Stimulated activated CD4-positive, alpha-beta T cell treated with anti-CD3 and anti-CD28 coated beads, Interleukin-4, amount 100 ng/mL, for 24 hours (primary cell): ENCODE measurements around the gene SF3B3.
"Not testable (repeated sequence)": the region's sequence is repeated elsewhere in the genome, so short reads cannot be mapped to it uniquely, and the experiment has no call there.

Experiments
- DNase-seq: peaks from one replicate; pipeline ENCODE4 v3.0.0-alpha.2; 2020

SF3B3 gene

DNA sequence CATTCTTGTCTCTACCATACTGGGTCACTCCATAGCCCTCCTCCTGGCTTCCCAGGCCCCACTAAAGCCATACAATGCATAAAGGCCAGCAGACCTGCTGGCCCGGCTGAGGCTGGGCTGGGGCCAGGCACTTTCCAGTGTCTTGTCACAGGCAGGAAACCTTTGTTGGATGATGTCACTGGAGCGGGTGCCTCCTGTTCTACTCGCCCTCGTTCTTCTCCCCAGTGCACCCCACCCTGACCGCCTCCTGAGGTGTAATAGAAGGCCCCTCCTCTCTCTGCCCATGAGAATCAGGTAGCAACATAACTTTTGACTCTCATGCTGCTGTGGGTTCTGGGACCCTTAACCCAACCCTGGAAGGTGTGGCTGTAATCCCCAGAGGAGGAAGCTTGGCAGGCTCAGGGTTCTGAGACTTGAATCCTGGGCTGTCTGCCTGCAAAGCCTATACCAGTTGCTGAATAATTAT, 68.5 kb downstream of the SF3B3 start:
- DNase-seq, result no peak

DNA sequence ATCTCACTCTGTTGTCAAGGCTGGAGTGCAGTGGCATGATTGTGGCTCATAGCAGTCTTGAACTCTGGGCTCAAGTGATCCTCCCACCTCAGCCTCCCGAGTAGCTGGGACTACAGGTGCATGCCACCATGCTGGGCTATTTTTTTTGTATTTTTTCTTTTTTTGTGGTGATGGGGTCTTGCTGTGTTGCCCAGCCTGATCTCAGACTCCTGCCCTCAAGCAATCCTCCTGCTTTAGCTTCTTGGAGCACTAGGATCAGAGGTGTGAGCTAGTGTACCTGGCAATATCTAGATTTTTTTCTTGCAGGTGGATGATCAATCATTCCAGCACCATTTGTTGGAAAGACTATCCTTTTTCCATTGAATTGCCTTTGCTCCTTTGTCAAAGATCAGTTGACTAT, 69.9 kb downstream of the SF3B3 start:
- no peak for DNase-seq

DNA sequence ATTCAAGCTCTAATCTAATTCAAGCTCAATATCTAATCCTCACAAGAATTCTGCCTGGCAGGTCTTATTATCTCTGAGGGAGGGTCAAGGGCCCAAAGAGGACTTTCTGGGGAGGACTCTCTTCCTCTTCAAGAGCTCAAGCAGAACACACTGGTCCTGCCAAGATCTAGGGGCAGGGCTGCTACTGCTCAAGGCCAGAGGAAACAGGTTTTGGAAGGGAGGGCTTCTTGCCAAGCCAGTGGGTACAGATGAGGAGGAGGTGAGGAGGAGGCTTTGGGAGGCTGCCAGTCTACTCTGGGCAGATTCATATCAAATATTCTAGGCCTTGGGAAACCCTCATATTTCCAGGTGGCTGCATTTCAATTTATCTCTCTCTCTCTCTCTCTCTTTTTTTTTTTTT, 71.0 kb downstream of the SF3B3 start:
- DNase-seq, result no peak

DNA sequence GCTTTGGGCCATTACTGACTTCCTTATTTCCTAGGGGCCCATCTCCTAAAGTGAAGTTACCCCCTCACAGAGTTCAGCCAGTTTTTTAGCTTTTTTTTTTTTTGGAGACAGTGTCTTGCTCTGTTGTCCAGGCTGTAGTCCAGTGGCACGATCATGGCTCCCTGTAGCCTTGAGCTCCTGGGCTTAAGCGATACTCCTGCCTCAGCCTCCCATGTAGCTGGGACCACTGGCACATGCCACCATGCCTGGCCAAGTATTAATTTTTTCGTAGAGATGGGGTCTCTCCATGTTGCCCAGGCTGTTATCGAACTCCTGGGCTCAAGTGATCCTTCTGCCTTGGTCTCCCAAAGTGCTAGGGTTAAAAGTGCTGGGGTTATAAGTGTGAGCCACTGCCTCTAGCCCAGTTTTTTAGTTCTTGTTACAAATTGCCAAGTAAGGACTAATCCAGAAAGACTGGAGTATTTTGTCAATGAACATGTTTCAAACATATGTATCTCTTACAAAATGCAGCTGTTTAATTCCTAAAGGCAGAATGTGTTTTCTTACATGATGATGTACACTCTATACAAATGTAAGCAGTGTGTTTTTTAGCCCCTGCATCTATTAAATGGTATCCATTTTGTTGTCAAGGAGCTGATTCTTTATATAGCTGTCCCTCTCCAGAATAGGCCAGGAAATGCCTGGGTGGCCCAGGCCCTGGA, 73.7 kb downstream of the SF3B3 start:
- DNase-seq, result no peak

DNA sequence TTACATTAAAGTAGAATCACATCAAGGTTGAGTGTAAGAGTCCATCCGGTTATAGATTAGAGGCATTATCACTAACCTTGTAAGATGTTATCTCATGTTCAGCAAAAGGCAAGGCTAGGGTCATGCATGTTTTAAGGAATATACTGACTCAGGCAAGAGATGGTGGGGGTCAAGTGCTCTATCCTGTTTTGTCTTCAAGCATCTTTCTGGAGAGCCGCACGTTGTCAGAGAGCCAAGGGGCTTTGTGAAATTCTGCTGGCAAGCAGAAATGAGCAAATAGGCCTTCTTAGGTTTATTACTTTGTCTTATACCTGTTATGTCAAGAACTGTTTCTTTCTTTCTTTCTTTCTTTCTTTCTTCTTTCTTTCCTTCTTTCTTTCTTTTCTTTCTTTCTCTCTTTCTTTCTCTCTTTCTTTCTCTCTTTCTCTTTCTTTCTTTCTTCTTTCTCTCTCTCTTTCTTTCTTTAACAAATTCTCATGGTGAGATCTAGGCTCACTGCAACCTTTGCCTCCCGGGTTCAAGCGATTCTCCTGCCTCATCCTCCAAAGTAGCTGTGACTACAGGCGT, 75.4 kb downstream of the SF3B3 start:
- no peak for DNase-seq

DNA sequence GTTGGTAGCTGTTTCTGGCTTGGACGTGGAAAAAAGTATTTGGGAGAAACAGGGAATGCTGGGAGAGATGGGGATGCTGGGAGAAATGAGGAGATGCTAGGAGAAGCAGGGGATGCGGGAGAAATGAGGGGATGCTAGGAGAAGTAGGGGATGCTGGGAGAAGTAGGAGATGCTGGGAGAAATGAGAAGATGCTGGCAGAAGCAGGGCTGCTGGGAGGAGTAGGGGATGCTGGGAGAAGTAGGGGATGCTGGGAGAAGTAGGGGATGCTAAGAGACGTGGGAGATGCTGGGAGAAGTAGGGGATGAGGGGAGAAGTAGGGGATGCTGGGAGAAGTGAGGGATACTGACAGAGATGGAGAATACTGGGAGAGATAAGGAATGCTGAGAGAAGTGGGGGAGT, 77.1 kb downstream of the SF3B3 start:
- no peak for DNase-seq

DNA sequence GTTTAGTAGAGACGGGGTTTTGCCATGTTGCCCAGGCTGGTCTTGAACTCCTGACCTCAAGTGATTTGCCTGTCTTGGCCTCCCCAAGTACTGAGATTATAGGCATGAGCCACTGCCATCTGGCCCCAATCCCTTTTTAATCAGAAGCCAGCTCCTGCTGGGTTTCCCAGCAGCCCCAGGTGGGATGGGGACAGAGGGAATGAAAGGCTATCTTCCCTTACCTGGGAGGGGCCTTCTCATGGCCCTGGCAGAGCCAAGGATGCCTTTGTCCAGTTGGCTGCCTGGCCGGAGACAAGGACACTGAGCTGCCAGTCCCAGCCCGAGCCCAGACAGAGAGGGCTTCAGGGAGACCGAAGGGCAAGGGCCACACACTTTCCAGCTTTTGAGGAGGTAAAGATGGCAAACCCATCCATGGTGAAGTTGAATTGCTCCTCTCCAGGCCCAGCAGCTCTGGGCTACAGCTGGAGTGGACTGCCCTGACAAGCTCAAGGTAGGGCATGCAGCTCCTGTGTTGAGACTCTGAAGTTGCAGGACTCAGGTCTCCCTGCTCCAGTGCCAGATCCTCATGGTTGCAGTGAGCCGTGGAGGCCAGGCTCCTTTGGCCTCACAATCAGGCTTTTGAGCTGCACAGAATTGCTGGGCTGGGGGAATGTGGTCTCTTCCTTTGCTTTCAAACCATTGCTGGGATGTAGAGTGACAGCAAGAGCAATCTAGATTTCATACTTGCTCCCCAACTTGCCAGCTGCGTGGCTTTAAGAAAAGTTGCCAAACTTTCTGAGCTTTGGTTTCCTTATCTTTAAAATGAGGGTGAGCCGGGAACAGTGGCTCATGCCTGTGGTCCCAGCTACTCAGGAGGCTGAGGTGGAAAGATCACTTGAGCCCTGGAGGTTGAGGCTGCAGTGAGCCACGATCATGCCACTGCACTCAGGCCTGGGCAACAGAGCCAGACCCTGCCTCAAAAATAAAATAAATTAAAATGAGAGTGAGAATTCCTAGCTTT, 78.3 kb downstream of the SF3B3 start:
- no peak for DNase-seq

DNA sequence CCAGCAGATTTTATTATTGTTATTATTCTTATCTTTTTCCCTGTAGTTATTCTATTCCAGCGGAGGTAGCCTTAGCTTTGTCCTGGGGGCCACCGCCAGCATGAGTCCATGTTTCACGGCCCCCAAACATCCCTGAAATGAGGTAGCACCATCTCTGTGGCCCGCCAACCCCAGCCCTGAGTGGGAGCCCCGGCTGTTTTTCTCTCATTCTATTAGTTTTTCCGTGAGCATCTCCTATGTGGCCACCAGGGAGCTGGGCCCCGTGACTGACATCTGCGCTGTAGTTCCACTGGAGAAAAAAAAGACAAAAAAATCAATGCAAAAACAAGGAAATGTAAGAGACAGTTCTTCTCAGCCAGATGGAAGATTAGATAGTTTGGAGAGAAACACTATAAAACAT, 79.2 kb downstream of the SF3B3 start:
- DNase-seq, result no peak

DNA sequence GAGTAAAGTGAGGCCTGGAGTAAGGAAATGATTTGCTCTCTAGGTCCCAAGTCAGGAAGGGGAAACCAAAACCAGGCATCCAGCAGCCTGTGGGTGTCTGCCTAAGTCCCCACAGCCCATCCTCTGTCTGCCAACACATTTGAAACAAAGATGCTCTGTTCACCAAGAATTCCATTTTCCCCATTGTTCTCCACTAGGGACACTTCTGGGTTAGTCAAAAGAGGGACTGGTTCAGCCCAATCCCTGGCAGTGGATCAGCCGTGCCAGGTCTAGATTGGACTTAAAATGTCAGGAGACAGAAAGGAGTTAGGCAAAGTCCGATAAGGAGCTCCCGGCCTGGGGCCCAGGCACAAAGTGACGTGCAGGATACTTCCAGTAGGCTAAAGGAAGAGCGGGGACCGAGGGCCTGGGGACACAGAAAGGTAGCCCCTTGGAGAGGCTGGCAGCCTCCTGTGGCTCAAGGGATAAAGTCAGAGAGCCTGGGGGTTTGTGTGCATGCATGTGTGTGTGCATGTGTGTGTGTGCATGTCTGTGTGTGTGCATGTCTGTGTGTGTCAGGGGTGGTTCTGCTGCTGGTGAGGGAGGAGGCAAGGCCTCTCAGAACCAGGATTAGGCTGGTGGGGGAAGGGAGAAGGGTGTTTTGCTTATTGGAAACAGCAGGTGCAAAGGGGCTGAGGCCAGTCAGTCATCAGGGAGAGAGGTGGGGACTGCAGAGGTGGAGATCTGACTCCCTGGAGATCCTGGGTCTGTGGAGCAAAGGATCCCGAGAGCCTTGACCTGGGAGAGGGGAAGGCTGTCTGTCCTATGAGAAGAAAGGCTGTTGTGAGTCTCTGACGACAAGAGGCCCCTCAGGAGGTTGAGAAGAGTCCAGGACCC, 81.0 kb downstream of the SF3B3 start:
- DNase-seq, result no peak

DNA sequence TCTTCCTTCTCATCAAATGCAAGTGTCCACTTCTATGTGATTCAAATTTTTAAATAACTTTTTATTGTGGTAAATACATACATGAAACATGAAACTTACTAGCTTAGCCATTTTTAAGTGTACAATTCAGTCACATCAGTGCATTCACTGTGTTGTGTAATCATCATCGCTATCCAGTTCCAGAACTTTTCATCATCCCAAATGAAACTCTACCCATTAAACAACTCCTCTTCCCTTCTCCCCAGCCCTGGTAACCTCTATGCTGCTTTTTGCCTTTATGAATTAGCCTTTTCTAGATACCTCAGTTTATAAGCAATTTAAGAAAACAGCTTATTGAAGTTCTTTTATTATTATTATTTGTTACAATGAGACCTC, 81.7 kb downstream of the SF3B3 start:
- DNase-seq, result no peak

DNA sequence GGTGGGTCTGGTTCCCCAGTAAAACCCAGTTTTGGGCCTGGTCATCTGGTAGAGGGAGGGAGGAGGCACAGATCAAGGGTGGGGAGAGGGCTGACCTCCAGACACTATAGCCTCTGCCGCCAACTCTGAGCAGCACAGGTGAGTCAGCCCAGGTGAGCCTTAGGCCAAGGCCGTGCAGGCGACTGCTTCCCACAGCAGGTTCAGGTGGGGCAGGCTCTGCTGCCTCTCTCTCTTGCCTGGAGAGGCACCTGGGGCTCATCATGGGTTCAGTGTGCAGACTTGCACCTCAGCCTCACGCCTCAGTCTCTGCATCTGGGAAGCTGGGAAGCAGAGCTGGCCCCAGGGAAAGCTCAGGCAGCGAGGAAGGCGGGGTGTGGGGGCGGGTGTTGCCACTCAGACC, 84.9 kb downstream of the SF3B3 start:
- no peak for DNase-seq

DNA sequence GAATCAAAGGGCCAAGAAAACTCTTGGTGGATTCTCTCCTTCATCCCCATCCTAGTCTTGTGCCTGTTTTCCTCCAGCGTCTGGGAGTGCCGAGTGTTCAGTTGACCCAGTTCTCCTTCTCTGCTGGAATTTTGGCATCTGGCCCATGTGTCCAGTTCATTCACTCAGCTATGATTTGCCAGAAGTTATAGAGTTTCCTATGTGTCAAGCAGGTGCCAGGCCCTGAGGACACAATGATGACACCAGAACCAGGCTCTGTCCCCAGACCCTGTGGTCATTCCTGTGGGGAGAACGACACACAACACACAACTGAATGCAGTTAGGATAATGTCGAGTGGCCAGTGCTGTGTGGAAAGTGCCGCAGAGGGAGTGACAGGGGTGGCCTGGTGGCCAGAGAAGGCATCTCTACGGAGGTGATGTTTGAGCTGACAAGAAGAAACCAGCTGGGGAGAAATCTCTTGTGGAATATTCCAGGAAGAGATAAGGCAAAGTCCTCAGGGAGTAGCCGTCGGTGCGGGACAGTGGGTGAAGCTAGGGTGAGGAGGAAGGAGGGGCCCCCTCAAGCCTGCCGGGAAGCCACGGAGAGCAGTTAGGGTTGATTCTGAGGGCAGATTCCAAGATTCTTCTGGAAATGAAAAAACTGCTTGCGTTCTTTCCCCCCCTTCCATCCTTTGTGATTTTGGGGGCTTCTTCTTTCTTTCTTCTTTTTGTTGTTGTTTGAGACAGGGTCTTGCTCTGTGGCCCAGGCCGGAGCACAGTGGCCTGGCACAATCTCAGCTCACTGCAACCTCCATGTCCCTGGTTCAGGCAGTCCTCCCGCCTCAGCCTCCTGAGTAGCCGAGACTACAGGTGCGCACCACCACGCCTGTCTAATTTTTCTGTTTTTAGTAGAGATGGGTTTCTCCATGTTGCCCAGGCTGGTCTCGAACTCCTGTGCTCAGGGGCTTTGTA, 86.9 kb downstream of the SF3B3 start:
- no peak for DNase-seq

DNA sequence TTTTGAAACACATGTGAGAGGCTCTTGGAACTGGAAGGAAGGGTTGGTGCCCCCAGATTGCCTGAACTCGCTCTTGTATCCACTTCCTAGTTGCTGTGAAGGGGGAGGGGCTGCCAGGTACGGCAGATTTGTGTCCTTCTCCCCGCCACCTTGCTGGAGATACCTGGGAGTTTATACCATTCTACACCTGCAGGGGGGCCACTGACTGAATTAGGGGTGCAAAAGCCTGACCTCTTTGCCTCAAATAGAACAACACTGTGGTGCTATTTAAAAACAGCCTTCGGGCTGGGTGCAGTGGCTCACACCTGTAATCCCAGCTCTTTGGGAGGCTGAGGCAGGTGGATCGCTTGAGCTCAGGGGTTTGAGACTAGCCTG, 87.6 kb downstream of the SF3B3 start:
- DNase-seq, result no peak

DNA sequence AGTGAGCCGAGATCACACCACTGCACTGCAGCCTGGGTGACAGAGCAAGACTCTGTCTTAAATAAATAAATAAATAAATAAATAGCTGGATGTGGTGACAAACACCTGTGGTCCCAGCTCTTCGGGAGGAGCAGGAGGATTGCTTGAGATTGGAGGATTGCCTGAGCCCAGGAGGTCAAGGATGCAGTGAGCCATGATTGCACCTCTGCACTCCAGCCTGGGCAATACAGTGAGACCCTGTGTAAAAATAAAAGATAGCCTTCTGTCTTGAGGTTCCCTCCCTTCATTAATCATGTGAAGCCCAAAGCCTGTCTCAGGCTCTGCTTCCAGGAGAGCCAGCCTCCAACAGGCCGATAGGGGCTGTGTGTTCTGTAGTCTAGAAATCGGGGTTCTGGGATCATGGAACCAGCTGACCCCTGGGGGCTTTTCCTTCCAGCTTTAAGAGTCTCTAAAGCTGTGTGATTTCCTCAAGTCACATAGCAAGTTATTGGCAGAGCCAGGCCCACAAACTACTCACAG, 88.2 kb downstream of the SF3B3 start:
- DNase-seq, result no peak

DNA sequence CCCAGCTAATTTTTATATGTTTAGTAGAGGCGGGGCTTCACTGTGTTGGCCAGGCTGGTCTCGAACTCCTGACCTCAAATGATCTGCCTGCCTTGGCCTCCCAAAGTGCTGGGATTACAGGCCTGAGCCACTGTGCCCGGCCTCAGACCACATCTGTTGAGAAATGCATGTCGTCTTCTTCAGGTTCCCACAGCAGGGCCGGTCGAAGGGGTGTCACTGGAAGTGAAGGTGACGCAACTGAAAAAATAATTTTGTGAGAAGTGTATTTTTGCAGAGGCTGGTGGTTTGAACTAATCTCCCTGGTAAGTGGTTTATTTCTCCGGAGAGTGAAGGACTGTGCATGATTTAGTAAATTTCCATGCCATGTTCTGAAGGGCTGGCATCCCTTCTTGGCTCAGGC, 89.3 kb downstream of the SF3B3 start:
- DNase-seq, result no peak

DNA sequence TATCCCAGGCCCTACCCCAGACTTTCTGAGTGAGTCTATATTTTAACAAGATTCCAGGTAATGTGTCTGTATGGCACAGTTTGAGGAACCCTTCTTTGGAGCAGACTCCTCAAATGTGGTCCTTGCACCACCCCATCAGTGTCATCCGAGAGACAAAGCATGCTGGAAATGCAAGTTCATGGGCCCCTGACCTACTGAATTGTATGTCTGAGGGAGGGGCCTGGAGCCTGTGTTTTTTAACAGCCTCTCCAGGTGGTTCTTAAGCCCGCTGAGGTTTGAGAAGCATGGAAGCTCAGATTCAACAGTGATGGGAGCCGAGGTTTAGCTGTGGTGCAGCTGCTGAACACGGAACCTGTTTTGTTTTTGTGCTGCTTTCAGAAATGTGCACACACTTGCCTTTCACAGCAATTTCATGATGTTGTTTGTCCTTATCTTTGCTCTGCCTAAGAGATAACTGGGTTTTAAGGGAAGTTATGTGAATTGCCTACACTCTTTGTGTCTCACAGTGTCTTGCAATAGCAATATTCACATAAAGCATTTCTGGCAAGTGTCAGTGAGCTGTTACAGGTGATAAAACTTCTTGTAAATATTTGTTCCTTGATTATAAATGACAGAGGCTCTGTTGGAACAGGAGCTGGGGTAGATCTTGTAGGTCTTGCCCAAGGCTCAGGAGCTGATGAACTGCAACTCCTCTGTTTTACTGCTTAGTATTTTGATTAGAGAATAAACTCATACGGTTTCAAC, 90.8 kb downstream of the SF3B3 start:
- DNase-seq, result no peak

DNA sequence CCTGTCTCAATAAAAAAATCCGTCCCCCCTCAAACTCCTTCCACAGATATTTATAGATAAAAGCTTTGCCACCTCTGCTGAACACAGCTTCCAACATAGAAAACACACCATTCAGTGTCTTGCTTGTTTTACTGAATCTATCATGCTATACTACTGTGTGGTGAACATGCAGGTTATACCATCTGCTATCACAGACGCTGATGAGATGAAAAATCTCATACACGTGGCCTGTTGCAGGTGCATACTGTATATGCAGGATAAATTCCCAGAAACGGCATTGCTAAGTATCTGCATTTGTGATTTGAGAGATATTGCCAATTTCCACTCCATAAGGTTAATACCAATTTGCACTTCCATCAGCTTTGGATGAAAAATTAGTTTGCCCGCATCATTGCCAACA, 92.3 kb downstream of the SF3B3 start:
- DNase-seq, result no peak

DNA sequence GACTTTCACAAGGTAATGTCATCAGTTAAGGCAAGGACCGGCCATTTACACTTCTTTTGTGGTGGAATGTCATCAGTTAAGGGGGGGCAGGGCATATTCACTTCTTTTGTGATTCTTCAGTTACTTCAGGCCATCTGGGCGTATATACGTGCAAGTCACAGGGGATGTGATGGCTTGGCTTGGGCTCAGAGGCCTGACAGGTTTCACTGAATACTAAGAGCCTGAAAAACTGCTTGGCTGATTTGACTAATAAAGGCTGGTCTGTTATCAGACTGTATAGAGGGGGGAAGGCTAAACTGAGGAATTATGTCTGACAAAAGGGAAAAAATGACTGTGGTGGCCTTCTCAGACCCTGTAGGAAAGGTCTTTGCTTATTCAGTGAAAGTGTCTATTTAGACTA, 98.2 kb downstream of the SF3B3 start:
- DNase-seq, result not testable (repeated sequence)
